ENCODE data around the gene SNUPN.

The SNUPN gene

DNA sequence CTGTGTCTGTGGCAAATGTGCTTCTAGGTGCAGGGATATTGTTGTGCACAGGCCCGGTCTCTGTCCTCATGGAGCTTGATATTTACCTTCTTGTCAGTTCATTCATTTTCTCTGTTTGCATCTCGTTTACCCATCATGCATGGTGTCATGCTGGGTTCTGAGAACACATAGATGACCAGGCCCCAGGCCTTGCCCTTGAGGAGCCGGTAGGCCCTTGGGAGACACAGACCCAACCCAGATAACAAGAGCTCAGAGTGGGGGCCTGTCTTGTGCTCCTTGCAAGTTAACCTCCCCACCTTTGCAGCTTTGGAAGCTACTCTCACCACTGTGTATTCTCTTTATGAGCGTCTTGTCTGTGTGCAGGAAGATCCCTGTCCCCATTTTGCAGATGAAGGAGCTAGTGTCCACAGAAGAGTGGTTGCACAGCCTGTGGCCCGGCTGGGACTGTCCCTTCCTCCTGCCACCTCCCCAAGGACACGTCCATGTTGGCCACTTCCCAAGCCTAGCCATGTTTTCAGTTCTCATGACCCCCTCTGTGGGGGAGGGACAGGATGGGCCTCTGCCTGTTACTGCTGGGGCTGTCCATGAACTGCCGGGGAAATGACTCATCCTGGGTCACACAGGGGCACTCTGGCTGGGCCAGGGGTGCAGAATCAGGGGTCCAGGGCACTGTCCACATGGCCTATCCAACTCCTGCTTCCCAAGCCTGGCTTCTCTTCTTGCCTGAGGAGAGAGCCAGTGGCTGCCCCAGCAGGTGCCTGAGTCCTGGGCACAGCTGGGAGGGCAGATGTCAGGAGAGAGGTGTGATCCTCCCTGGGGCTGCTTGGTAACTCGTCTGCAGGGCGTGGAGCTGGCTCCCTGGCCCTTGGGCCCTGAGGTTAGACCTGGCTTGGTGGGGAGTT lies 25.6 kb upstream of the SNUPN start:
- CTCF ChIA-PET, result interaction anchor here (0.6 to 0.8 kb wide), 2 partner anchors 10 to 337 kb away, joined by 3 read pairs; no protein-coding TSS in a partner anchor
- no peak for DNase-seq (ENCODE audit: extremely low spot score)
- POLR2A ChIA-PET, result interaction anchor here (0.8 to 5.4 kb wide), 3 partner anchors 11 to 25 kb away, joined by 3 to 27 read pairs (median 4); partner anchors contain the start of genes IMP3 and SNUPN
- TF ChIP-seq LEF1 (IDR thresholded peaks at IDR 0.05; ENCODE audit: borderline replicate concordance), result no peak
- TF ChIP-seq SP1 (IDR thresholded peaks at IDR 0.05), result no peak
- no peak for TF ChIP-seq NFRKB (IDR thresholded peaks at IDR 0.05)
- no peak for TF ChIP-seq HDGF (IDR thresholded peaks at IDR 0.05; ENCODE audit: borderline replicate concordance)
- TF ChIP-seq FOXK2 (IDR thresholded peaks at IDR 0.05), result no peak
- no peak for TF ChIP-seq BHLHE40 (IDR thresholded peaks at IDR 0.05; ENCODE audit: borderline replicate concordance)
- TF ChIP-seq ZNF384 (IDR thresholded peaks at IDR 0.05), result no peak
- TF ChIP-seq FOXA1 (IDR thresholded peaks at IDR 0.05), result no peak
- TF ChIP-seq L3MBTL2 (conservative IDR thresholded peaks at IDR 0.05), result no peak
- no peak for TF ChIP-seq CTBP1 (IDR thresholded peaks at IDR 0.05; ENCODE audit: borderline replicate concordance)
- TF ChIP-seq TARDBP (IDR thresholded peaks at IDR 0.05), result no peak
- TF ChIP-seq ARNT (IDR thresholded peaks at IDR 0.05), result no peak
- TF ChIP-seq, protein P1, sequence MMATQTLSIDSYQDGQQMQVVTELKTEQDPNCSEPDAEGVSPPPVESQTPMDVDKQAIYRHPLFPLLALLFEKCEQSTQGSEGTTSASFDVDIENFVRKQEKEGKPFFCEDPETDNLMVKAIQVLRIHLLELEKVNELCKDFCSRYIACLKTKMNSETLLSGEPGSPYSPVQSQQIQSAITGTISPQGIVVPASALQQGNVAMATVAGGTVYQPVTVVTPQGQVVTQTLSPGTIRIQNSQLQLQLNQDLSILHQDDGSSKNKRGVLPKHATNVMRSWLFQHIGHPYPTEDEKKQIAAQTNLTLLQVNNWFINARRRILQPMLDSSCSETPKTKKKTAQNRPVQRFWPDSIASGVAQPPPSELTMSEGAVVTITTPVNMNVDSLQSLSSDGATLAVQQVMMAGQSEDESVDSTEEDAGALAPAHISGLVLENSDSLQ (IDR thresholded peaks at IDR 0.05), result no peak
- no peak for TF ChIP-seq FOXM1 (IDR thresholded peaks at IDR 0.05; ENCODE audit: borderline replicate concordance)
- no peak for TF ChIP-seq ELF4 (IDR thresholded peaks at IDR 0.05)
- TF ChIP-seq SUZ12 (IDR thresholded peaks at IDR 0.05), result no peak

- DNase-seq (ENCODE audit: extremely low spot score), result no peak
- POLR2A ChIA-PET, result interaction anchor here (0.7 to 5.4 kb wide), 4 partner anchors 9 to 29 kb away, joined by 3 to 27 read pairs (median 4); partner anchors contain the start of gene IMP3
- CTCF ChIA-PET, result no interaction called here
- TF ChIP-seq ARNT (IDR thresholded peaks at IDR 0.05) (no peak), LEF1 (IDR thresholded peaks at IDR 0.05; ENCODE audit: borderline replicate concordance) (no peak), ELF4 (IDR thresholded peaks at IDR 0.05) (no peak), FOXK2 (IDR thresholded peaks at IDR 0.05) (no peak), HDGF (IDR thresholded peaks at IDR 0.05; ENCODE audit: borderline replicate concordance) (no peak), SUZ12 (IDR thresholded peaks at IDR 0.05) (no peak), CTBP1 (IDR thresholded peaks at IDR 0.05; ENCODE audit: borderline replicate concordance) (no peak), TARDBP (IDR thresholded peaks at IDR 0.05) (no peak), FOXA1 (IDR thresholded peaks at IDR 0.05) (no peak), BHLHE40 (IDR thresholded peaks at IDR 0.05; ENCODE audit: borderline replicate concordance) (no peak)
- TF ChIP-seq, protein P1 (IDR thresholded peaks at IDR 0.05), result no peak
Measured at GRCh38 chr15:75649848-75650247, 24.3 kb upstream of the SNUPN start.

GRCh38 chr15:75649045-75649761 lies 23.7 kb upstream of the SNUPN start:
- DNase-seq (ENCODE audit: extremely low spot score), result no peak
- POLR2A ChIA-PET, result interaction anchor here (0.7 to 5.4 kb wide), 5 partner anchors 9 to 197 kb away, joined by 3 to 34 read pairs (median 4); partner anchors contain the start of genes IMP3 and SIN3A
- TF ChIP-seq SP1 (IDR thresholded peaks at IDR 0.05) (no peak), BHLHE40 (IDR thresholded peaks at IDR 0.05; ENCODE audit: borderline replicate concordance) (no peak), ARNT (IDR thresholded peaks at IDR 0.05) (no peak), LEF1 (IDR thresholded peaks at IDR 0.05; ENCODE audit: borderline replicate concordance) (no peak), FOXK2 (IDR thresholded peaks at IDR 0.05) (no peak), HDGF (IDR thresholded peaks at IDR 0.05; ENCODE audit: borderline replicate concordance) (no peak), TARDBP (IDR thresholded peaks at IDR 0.05) (no peak)
- CTCF ChIA-PET, result interaction anchor here (1.9 kb wide), 1 partner anchor 23 kb away, joined by 10 read pairs; no protein-coding TSS in a partner anchor

- no peak for TF ChIP-seq ARNT (IDR thresholded peaks at IDR 0.05)
- no peak for TF ChIP-seq FOXA1 (IDR thresholded peaks at IDR 0.05)
- no peak for TF ChIP-seq BHLHE40 (IDR thresholded peaks at IDR 0.05; ENCODE audit: borderline replicate concordance)
- TF ChIP-seq, protein P1 (IDR thresholded peaks at IDR 0.05), result no peak
- TF ChIP-seq NFRKB (IDR thresholded peaks at IDR 0.05), result no peak
- TF ChIP-seq SUZ12 (IDR thresholded peaks at IDR 0.05), result no peak
- CTCF ChIA-PET, result interaction anchor here (0.7 to 1.9 kb wide), 10 partner anchors 10 to 280 kb away, joined by 3 to 12 read pairs (median 4); partner anchors contain the start of genes MAN2C1, SIN3A and SNUPN
- peak; percentile 41 for DNase-seq (ENCODE audit: extremely low spot score)
- POLR2A ChIA-PET, result interaction anchor here (0.8 to 5.4 kb wide), 17 partner anchors 8 to 280 kb away, joined by 3 to 37 read pairs (median 4); partner anchors contain the start of genes CSPG4, IMP3, MAN2C1 and PTPN9
Measured at GRCh38 chr15:75648156-75649000, 22.9 kb upstream of the SNUPN start.
